NCI-H146 (cell line): ENCODE measurements around the gene SLC22A12.

Source experiments
- DNase-seq: peaks from one replicate; lab custom pipeline; 2025; lab: John Stamatoyannopoulos, UW

SLC22A12 gene

GRCh38 chr11:64647019-64647779 lies 56.2 kb downstream of the SLC22A12 start:
- no peak for DNase-seq

GRCh38 chr11:64648551-64648950 lies 57.5 kb downstream of the SLC22A12 start:
- no peak for DNase-seq

- peak; percentile 23 for DNase-seq
Measured at GRCh38 chr11:64649291-64649697, 58.3 kb downstream of the SLC22A12 start.

- no peak for DNase-seq
Measured at GRCh38 chr11:64650923-64651523, 60.0 kb downstream of the SLC22A12 start.
